ENCODE data around the gene RHOJ. TPM values are rescaled to one million over a fixed set of nuclear protein-coding genes. Genes with fewer than 3 reads are reported as not detected.

Gene RHOJ
- total and polyA plus RNA-seq, 2 of the 13 experiments (the other 11 are each of a cell fraction or from before 2014, with no cell fraction given): 0.22 to 1.3 TPM

DNA sequence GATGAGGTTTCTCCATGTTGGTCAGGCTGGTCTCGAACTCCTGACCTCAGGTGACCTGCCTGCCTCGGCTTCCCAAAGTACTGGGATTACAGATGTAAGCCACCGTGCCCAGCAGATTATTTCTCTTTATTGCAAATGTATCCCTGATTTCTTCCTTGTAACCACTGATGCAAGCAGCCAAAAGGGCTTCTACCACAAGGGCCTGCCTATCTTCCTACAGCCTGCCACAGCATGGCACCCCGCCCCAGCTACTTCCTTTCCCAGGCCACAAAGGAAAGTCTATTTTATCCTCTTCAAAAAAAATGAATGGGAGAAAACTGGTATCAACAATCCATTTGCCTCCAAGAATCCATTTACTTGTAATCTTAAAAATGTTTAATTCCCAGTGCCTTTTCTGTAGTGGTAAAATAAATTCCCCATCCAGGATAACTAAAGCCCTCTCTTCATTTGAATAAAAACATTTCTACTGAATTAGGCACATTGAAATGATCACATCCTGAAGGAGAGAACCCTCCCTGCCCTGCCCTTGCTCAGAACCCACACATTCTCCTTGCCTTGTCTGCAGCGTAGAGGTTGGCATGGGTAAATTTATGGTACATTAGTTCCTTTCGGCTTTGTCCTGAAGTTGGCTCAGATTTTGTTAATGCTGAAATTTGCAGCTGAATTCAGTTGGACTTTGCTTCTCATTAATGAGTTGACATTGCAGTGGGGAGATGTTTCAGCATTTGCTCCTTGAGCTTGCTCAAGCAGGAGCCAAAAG lies 95.3 kb downstream of the RHOJ start:
- ATAC-seq (no peak), FAIRE-seq (no peak), DNase-seq (ENCODE audit: low spot score) (no peak)
- no peak overlapping the region for H3K27ac ChIP-seq (ENCODE audit: extremely low read length, insufficient read depth, low read length)
- in situ Hi-C loops (cut with HindIII; ENCODE audit: extremely low pct_ligation_motif_present, low pct_unique_long_range_greater_than_20kb): no loop called here
- WGBS (ENCODE audit: low lambda C conversion rate): 42% methylated on average over 6 of the region's 6 CpGs
- H3K4me2 ChIP-seq (ENCODE audit: low read depth, low read length): no peak overlapping the region
- CTCF ChIA-PET (ENCODE audit: low intra/inter-chr PET ratio, low total read pairs): no interaction called here
- no TSS peak for BruUV-seq (replicated peaks)
- H3K9me3 ChIP-seq (ENCODE audit: low read length): no peaks in the 10 kb centered on the region
- no peaks in the 10 kb centered on the region for H3K79me2 ChIP-seq (ENCODE audit: insufficient read depth, low read length)
- H3K27me3 ChIP-seq (ENCODE audit: control insufficient read depth in 1 of 2, insufficient read depth in 2 of 2, low read length in 2 of 2): peaks cover 0 to 13% of the 10 kb centered on the region in 2 experiments; a peak in 1 of 5 replicates
- intact Hi-C loops (cut with micrococcal nuclease; ENCODE audit: unreplicated experiment): no loop called here
- no peak overlapping the region for H3K4me3 ChIP-seq (replicated peaks in 1 of 3; ENCODE audit: insufficient read depth in 1 of 3, low read depth in 2 of 3, low read length in 3 of 3)
- H3K4me1 ChIP-seq (ENCODE audit: insufficient read depth, low read length): no peaks in the 10 kb centered on the region
- H4K20me1 ChIP-seq (ENCODE audit: insufficient read depth, low read length): no peaks in the 10 kb centered on the region
- no peaks in the 10 kb centered on the region for H3K36me3 ChIP-seq (replicated peaks in 1 of 2; ENCODE audit: control insufficient read depth in 1 of 2, insufficient read depth in 2 of 2, low read length in 2 of 2)
- POLR2A ChIA-PET: no interaction called here
- TF ChIP-seq ZBTB38 (CRISPR knock-in tag; IDR thresholded peaks at IDR 0.05): no peak
- TF ChIP-seq ZNF800 (CRISPR knock-in tag; IDR thresholded peaks at IDR 0.05): no peak
- TF ChIP-seq TBX2 (CRISPR knock-in tag; IDR thresholded peaks at IDR 0.05; ENCODE audit: borderline replicate concordance): no peak
- no peak for TF ChIP-seq MAFK (conservative IDR thresholded peaks at IDR 0.05 in 1 of 2, IDR thresholded peaks at IDR 0.05 in 1 of 2; ENCODE audit: low read length in 2 of 2)
- TF ChIP-seq CHD2 (IDR thresholded peaks at IDR 0.05; ENCODE audit: low read depth, low read length): no peak
- TF ChIP-seq ZNF770 (CRISPR knock-in tag; IDR thresholded peaks at IDR 0.05): no peak
- TF ChIP-seq GATAD2A (CRISPR knock-in tag; IDR thresholded peaks at IDR 0.05): no peak
- TF ChIP-seq ZNF577 (CRISPR knock-in tag; IDR thresholded peaks at IDR 0.05; ENCODE audit: borderline replicate concordance, low read depth): no peak
- no peak for TF ChIP-seq HNRNPUL1 (IDR thresholded peaks at IDR 0.05; ENCODE audit: low read depth, low read length)
- TF ChIP-seq MAFG (CRISPR knock-in tag; IDR thresholded peaks at IDR 0.05): no peak
- no peak for TF ChIP-seq FOSL2 (CRISPR knock-in tag; IDR thresholded peaks at IDR 0.05)
- TF ChIP-seq YEATS4 (CRISPR knock-in tag; IDR thresholded peaks at IDR 0.05; ENCODE audit: borderline replicate concordance): no peak
- no peak for TF ChIP-seq SOX6 (IDR thresholded peaks at IDR 0.05)
- no peak for TF ChIP-seq SOX6 (CRISPR knock-in tag; IDR thresholded peaks at IDR 0.05)
- TF ChIP-seq ZNF564 (CRISPR knock-in tag; IDR thresholded peaks at IDR 0.05): no peak
- TF ChIP-seq FOXP1 (IDR thresholded peaks at IDR 0.05): no peak
- TF ChIP-seq FOXP1 (CRISPR knock-in tag; IDR thresholded peaks at IDR 0.05): no peak
- TF ChIP-seq AGO1 (IDR thresholded peaks at IDR 0.05; ENCODE audit: low read depth, low read length, poor library complexity, severe bottlenecking): no peak
- no peak for TF ChIP-seq PTBP1 (IDR thresholded peaks at IDR 0.05; ENCODE audit: low read depth, low read length, poor library complexity, severe bottlenecking)
- TF ChIP-seq IKZF1 (IDR thresholded peaks at IDR 0.05): no peak
- TF ChIP-seq ZBTB7A (CRISPR knock-in tag; IDR thresholded peaks at IDR 0.05): no peak
- no peak overlapping the region for H3K9ac ChIP-seq (ENCODE audit: insufficient read depth, low read depth, low read length)
- no peak overlapping the region for H2AFZ ChIP-seq (ENCODE audit: low read length)
